GM12873 (cell line): ENCODE data around the gene IL20RB.

Source experiments
- CTCF ChIP-seq: IDR thresholded peaks from 2 replicates; pipeline ENCODE4 v1.5.1; 2012; ENCODE audit warnings: low read depth, mild to moderate bottlenecking, moderate library complexity, low read length, control low read depth; ENCODE audit not compliant: insufficient read depth; ENCODE audit errors: missing control alignments

Gene IL20RB

DNA sequence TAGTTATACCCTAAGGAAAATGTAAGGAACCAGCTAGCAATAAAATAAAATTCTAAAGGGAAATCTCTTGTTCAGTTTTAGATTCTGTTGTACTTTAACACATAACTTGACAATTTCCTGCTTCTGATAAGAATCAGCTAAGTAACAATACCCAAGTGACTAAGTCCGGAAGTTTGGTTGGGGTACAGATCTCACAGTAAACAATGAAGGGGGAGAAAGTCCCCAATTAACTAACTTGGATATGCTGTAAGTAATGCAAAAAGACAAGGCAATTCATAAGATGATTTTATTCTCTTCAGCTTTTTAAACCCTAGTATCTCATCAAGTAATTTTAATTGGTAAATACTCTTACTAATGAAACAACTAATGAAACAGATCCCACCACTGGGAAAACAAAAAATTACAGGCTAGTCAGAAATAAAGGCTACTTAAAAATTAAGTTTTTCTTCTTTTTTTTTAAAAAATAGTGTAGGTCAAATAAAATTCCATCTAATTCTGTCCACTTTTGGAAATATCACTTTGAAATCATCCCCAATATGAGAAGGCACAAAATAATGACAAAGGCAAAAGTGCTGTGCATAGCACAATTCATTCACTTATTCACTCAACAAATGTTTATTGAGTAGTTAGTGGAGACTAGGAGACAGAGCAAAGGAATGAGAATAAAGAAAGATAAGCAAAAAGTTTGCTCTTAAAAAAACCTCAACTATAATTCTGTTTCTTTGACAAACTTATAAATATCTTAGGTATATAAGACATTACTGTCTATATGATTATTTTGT is 37.8 kb upstream of the IL20RB start:
- no peak for TF ChIP-seq CTCF

DNA sequence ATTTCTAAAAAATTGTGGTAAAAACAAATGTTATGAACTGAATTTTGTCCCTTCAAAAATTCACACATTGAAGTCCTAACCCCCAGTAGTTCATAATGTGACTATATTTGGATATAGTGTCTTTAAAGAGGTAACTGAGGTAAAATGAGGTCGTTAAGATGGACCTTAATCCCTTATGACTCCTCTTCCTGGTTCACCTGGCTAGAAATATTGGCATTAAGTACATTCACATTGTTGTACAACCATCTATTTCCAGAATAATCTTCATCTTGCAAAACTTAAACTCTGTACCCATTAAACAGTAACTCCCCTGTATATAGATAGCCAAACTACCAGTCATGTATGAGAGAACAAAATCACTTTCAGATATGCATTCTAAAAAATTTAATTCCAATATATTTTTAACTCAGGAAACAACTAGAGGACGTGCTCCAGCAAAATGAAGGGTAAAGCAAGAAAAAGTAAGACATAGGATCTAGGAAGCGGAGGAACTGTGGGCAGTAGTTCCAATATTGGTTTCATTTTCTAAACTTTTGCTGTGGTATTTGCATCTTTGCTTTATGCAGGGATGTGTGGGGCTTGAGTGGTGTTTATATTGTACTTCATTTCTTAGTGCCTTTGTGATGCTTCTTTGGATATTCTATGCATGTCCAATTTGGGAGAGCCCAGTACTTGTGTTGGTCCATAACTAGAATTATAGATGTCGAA is 36.7 kb upstream of the IL20RB start:
- no peak for TF ChIP-seq CTCF

DNA sequence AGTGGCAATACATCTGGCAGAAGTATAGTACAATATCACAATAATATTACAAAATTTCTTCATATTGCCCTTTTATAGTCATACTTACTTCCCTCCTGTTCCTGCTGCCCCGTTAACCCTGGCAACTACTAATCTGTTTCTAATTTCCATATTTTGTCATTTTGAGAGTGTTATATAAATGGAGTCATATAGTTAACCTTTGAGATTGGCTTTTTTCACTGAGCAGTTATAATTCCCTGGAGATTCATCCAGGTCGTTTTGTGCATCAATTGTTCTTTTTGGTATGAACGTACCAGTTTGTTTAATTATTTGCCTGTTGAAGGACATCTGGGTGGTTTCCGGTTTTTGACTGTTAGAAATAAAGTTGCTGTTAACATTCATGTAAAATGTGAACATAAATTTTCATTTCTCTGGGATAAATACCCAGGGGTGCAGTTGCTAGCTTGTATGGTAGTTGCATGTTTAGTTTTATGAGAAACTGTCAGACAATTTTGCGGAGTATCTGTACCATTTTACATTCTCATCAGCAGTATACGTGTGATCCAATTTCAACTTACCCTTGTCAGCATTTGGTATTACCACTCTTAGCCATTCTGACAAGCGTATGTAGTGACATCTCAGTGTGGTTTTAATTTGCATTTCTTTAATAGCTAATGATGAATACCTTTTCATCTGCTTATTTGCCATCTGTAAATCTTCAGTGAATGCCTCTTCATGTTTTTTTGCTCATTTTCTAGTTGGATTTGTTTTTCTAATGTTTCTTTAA is 32.2 kb upstream of the IL20RB start:
- TF ChIP-seq CTCF = no peak

GRCh38 chr3:136928240-136928639 is 29.5 kb upstream of the IL20RB start:
- TF ChIP-seq CTCF = no peak

DNA sequence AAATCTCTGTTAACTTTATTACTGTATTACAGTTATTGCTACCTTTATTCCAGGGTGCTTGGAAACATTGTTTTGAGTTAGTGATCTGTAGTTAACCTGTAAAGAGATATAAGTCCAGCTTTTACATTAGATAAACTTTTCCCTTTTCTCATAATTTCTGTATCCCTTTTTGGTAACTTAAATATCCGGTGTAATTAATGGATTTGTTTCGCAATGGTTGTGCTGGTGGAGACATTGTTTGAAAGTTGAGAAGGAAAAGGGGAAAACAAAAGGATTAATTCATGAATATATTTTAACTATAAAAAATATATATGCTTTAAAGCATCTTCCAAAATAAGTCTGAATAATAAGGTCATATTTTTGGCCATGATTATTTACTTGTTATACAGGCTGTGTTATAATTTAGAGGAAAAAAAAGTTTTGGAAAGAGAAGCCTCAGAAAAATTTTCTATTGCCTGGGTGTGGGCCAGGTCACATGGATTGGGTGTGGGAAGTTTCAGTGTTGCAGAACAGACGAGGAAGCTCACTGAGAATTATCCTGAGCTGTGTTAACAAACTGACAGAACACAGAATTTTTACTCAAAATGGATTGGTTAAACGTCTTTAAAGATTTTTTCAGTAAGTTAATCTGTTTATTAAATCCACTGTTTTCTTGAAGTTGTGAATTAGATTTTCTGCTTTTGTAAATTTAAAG is 27.7 kb upstream of the IL20RB start:
- TF ChIP-seq CTCF = no peak

DNA sequence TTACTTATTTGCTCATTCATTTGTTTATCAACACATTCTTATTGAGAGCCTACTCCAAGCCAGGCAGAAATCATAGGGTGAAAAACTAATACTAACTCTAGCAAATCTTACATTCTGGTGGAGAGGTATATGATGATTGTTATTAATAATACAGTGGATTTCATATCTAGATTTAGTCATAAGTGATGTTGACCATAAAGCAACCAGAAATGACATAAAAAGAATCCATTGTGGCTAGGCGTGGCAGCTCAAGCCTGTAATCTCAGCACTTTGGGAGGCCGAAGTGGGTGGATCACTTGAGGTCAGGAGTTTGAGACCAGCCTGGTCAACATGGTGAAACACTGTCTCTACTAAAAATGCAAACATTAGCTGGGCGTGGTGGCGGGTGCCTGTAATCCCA is 26.2 kb upstream of the IL20RB start:
- TF ChIP-seq CTCF = no peak

DNA sequence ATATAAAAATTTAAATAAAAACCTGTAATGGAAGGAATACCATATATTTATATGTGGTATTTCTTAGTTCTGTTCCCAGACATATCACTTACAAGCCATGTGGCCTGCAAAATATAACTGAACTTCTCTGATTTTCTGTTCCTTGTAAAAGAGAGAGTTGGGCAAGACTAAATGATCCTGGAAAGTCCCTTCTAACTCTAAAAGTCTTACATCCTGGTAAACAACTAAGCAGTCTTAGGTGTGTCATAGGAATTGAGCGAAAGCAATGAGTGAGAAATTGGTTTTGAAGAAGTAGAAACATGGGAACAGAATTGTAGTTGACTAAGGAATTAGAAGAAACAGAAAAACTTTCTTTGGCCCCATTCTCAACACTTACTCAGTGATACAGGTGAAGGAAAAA is 25.3 kb upstream of the IL20RB start:
- TF ChIP-seq CTCF = no peak
